GOT3 (cell line): ENCODE results near the gene NEB.

Experiments
- DNase-seq: peaks from one replicate; lab custom pipeline; 2025; ENCODE audit warnings: mixed read lengths; lab: John Stamatoyannopoulos, UW

Gene NEB

DNA sequence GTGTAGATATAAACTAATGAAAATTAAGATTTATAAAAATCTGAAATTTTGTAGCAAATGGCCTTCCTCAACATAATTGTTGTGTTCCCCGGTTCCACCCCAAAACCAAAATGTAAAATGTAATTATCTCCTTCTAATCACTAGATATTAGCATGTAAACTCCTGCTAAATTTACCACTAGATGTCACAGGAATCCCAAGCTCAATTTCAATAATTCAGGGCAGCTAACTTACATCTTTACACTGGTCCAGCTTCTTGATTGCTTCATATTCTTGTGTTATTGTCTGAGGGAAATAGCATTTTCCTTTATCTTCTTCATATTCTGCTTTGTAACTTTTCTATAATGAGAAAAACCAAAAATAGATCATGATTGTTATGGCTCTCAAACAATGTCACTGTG lies 42.6 kb downstream of the NEB start:
- DNase-seq, result no peak

DNA sequence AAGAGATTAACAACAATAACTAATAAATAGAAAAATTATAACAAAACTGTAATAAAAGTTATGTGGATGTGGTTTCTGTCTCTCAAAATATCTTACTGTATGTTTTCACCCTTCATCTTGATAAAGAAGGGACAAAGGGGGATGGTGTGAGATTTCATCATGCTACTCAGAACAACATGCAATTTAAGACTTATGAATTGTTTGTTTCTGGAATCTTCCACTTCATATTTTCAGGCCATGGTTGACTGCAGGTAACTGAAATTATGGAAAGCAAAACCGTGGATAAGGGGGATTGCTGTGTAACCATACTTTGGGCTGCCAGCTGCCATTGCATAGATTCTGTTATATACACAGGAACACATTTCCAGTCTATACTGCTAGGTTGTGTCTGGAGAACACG lies 45.6 kb downstream of the NEB start:
- DNase-seq, result no peak

DNA sequence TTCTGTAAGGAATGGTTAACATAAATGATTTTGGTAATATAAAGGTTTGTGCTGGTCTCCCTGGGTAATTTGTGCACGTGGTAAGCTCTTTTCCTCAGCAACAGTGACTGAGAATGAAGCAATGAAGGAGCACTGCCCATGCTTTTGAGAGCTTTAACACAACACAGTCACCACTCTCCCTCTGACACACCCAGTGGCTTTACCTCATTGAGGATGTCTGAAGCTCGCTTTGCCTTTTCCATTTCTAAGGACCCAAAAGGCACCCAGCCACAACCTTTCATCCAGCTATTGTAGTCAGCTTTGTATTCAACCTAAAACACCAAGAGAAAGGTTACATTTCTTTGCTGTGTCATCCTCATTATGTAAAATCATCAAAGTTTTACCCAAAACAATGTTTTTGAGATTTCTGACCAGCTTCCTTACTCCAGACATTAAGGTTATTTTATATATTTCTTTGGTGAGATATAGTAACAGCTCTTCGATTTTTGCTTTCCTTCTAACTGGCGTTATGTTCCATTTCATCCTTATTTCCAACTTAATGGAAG lies 51.7 kb downstream of the NEB start:
- DNase-seq, result no peak

DNA sequence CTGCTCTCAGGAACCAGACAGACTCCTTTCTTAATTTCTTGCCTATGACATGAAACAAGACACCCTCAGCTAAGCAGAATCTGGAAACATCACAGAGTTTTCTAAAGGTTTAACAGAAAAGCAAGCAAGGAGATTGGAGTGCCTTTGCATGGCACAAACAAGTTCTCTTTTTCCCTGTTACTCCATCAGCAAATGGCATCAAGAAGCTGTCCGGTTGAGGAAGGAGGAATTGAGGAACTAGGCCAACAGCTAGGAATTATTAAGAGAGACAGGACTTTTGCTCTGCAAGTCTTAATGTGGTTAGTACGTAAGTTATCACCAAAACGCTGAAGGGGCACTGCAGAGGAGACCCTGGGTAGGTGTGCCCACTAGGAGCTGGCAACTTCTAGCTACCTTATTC lies 53.2 kb downstream of the NEB start:
- DNase-seq, result no peak

DNA sequence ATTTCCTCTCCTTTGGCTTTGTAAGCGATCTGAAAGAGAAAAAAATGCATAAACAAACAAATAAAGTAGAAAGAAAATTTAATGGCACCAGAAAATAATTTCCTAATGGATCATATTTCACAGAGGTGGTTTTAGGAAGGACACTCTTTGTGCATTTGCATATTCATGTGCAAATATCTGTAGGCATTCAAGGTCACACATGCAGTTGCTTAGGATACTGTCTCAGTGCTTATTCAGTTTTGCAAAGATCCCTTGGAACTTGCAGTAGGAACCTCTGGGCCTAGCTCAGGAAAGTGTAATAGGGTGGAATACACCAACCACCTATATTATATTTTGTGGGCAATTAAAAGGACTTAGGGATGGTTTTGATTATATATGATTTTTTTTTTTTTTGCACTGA lies 54.3 kb downstream of the NEB start:
- no peak for DNase-seq

GRCh38 chr2:151678849-151679248 lies 55.4 kb downstream of the NEB start:
- no peak for DNase-seq

DNA sequence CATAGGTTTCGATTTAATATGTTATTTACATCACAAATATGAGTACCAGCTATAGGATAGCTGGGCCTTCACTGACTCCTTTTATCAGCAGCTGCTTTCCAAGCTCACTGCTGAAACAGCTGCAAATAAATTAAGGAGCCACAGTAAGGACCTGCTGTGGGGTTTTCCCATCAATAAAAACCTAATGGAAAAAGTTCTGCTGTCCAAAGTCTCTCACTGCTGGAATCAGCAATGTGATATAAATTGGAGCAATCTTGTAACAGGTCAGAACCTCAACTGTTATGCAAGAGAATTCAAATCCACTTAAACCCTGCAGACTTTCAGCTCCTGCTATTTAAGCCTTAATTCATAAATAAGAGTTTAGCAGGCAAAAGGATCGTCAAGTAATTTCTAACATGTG lies 61.3 kb downstream of the NEB start:
- DNase-seq, result no peak

GRCh38 chr2:151672277-151672676 lies 62.0 kb downstream of the NEB start:
- DNase-seq, result no peak

DNA sequence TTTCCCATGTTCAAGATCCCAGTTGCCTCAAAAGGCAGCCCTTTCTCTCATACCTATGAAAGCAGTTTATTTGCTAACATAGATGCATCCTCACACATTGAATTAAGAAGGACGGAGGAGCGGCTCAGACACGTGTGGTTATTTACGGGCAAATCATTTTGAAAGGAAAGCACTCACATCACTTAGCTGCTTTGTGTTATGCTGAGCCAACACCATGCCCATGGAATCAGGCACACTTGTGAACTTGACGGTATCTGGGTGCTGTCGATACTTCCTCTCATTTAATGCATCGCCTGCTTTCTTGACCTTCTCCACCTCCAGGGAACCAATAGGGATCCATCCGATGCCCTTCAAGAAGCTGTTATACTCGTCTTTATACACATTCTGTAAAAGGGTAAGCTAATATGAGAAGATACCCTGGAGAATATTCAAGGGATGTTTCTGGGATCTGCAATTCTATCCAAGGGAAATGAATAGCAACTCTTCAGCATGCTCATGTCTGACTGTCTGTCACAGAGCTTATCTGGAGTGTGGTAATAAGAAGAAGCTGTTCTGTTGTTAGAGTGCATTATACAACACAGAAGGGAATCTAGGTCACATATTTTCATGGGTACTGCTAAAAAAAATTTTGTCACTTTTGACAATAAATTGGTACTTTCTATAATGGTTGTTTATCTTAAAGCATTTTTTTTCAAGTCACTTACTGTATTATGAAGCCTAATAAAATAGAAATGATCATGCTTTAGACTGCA lies 63.3 kb downstream of the NEB start:
- DNase-seq, result no peak

DNA sequence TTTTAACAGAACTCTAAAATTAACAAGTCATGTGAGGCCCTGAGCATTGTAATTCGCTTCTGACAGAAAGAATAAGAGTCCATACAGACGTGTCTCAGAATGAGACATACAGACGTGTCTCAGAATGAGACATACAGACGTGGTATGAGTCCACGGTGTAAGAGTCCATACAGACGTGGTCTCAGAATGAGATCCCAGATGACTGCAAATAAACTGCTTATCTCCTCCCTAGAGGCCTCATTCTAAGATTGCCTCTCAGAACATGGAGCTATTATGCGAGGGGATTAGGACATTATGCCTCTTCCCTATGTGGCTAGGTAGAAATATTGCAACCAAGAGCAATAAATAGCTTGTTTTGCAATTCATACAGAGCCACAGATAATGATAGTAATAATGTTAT lies 63.9 kb downstream of the NEB start:
- no peak for DNase-seq

DNA sequence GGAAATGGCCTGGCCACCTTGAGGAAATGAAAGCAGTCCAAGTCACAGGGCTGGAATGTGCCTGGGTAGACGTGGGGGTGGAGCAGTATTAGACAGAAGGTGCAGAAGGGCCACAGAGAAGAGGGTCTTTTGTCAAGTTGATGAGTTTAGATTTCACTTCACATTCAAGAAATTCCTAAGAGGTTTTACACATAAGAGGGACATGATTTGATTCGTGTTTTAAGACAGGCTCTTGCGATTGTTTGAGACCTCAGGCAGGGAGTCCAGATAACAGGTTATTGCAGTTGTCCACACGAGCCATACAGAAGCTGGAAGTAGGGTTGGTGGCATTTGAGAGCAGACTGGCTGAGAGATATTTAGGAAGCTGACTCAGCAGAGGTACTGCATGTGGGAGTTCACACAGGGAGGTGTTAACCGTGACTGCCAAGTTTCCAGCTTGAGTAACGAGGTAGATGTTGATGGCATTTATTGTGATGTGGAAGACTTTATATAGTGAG lies 64.6 kb downstream of the NEB start:
- DNase-seq, result no peak

GRCh38 chr2:151668737-151669136 lies 65.5 kb downstream of the NEB start:
- DNase-seq, result no peak

DNA sequence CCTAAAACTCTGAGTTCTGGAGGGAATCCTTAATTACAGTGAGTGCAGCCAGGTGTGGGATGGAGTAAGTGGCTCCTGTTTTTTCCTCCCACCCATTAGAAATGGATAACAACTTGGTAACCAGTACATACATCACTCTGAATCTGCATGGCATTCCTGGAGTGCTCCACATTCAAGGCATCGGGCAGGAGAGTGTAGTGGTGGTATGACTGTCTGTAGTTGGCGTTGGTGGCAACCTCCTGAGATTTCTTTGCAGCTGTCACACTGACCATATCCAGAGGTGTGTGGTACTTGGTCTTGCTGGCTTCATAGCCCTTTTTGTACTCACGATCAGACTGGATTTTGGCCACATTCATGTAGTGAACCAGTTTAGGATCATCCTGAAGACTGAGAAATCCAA lies 68.3 kb downstream of the NEB start:
- DNase-seq, result no peak

- no peak for DNase-seq
Measured at GRCh38 chr2:151664520-151664919, 69.8 kb downstream of the NEB start.

GRCh38 chr2:151661625-151662024 lies 72.7 kb downstream of the NEB start:
- DNase-seq, result no peak

DNA sequence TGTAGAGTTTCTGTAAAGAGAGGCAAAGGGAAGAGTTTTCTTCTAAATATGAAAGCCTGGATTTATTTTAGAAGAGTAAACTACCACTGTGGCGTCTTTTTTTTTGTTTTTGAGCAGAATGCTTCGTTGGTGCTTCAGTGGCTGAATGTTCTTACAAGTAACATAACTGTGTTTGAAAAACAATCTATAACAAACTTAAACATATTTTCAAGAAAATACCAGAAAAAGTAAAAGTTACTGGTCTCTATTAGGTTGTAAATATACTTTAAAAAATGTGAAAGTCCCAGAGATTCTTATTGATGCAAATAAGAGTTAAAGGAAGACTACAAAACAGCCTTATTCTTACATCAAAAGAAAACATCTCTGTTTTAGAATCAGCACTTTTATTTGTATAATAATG lies 76.2 kb downstream of the NEB start:
- no peak for DNase-seq

DNA sequence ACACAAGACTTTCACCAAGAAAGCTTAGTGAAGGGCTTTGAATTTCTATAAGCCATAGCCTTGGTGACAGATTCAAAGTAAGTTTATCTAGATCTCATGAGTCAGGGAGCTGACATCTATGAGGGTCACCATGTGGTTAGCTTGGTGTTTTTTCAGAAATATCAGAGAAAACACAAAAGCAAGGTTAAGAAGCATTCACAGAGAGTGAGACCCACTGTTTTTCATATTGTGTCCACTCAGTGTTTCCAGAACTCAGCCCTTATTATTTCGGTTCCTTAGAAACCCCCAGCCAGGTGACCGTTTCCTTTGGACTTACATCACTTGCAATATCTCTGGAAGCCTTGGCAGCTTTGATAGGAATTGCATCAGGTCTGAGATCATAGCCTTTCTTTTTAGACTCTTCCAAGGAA lies 76.6 kb downstream of the NEB start:
- DNase-seq, result no peak

DNA sequence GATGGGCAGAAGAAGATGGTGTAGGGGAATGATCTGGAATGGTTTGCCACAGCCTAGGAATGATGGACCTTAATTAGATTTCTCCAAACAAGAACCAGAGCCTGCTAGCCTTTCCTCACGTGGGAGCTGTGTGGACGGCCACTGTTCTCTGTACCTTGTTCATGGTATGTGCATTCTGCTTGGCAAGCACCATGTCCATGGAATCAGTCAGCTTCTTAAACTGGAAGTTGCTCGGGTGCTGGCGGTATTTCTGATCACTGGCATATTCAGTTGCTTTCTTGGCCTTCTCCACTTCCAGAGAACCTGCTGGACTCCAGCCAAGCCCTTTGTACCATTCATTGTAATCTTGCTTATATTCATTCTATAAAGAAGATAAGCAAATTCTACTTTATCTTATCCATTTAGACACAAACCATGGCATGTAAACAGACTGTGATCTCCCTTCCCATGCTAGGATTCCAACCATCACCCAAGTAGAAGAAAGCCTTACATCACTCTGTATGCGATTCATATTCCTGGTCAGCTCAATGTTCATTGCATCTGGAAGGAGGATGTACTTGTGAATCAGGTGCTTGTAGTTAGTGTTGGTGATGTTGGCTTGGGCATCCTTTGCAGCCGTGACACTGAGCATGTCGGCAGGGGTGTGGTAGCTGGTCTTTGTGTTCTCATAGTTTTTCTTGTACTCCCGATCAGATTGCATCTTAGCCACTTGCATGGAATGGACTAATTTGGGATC lies 78.4 kb downstream of the NEB start:
- DNase-seq, result no peak

DNA sequence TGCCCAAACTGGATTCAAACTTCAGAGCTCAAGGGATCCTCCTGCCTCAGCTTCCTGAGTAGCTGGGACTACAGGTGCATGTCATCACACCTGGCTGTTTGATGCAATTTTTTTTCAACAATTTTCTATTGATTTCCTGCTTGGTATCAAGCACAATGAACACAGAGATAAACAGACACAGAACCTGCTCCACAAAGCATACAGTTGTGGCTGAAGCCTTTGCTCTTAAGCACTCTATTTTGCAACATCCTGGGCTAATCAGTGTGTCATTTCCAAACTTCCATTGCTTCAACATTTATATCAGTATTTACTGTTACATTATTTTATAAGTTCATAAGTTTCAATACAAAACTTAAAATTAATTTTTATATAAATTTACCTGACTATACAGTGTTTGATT lies 79.4 kb downstream of the NEB start:
- DNase-seq, result no peak

DNA sequence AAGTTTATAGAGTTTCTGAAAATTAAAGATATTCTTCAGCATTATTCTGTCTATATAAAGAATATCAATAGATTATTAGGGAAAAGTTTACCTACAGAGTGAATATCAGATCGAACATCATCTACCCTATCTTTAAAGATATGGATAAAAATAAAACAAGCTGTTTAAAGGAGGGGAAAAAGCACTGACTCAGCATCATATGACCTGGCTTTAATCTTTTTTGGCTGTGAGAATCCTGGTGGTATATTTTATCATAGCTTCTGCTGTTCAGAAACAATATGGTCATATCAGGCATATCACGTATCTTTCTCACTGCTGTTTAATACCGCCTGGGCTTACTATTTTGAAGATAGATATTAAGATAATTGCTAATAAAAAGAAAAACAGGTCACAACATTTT lies 80.2 kb downstream of the NEB start:
- DNase-seq, result no peak

GRCh38 chr2:151651274-151651673 lies 83.0 kb downstream of the NEB start:
- DNase-seq, result no peak

- no peak for DNase-seq
Measured at GRCh38 chr2:151650456-151650855, 83.8 kb downstream of the NEB start.

GRCh38 chr2:151649966-151650365 lies 84.3 kb downstream of the NEB start:
- no peak for DNase-seq
